ENCODE results near the gene RABL2B.
"Not testable (repeated sequence)": the region's sequence is repeated elsewhere in the genome, so short reads cannot be mapped to it uniquely, and the experiment has no call there.

The RABL2B gene

GRCh38 chr22:50747521-50747920 lies 35.9 kb downstream of the RABL2B start:
- not testable (repeated sequence) for DNase-seq (ENCODE audit: low spot score); H3K4me3 ChIP-seq (ENCODE audit: low read length in 2 of 2); H3K36me3 ChIP-seq (replicated peaks in 1 of 2; ENCODE audit: control insufficient read depth in 2 of 2, insufficient read depth in 2 of 2, low read length in 2 of 2); H2BK12ac ChIP-seq (ENCODE audit: low read length); H3K4ac ChIP-seq (ENCODE audit: low read length); H3K4me2 ChIP-seq (ENCODE audit: insufficient read depth, low read length, poor library complexity, severe bottlenecking); H2BK15ac ChIP-seq (ENCODE audit: low read length); H2AFZ ChIP-seq (ENCODE audit: low read length); H3K18ac ChIP-seq (ENCODE audit: low read length); H3K23ac ChIP-seq (ENCODE audit: low read depth, low read length, poor library complexity); H2BK120ac ChIP-seq (ENCODE audit: low read depth, low read length); H3K27ac ChIP-seq (replicated peaks; ENCODE audit: low read length); H2AK5ac ChIP-seq (ENCODE audit: low read depth, low read length); H3K27me3 ChIP-seq (ENCODE audit: control insufficient read depth in 3 of 3, insufficient read depth in 3 of 3, low read depth in 1 of 3, low read length in 3 of 3); H3K14ac ChIP-seq (ENCODE audit: low read length); H3K79me1 ChIP-seq (ENCODE audit: low read depth, low read length); H3K9ac ChIP-seq (ENCODE audit: low read depth, low read length, poor library complexity); H4K8ac ChIP-seq (ENCODE audit: low read depth, low read length); H4K91ac ChIP-seq (ENCODE audit: low read depth, low read length, poor library complexity); H3K9me3 ChIP-seq (replicated peaks in 1 of 2; ENCODE audit: control insufficient read depth in 2 of 2, insufficient read depth in 1 of 2, low read depth in 1 of 2, low read length in 2 of 2); H2BK5ac ChIP-seq (ENCODE audit: low read length); H3K4me1 ChIP-seq (ENCODE audit: control insufficient read depth in 2 of 2, insufficient read depth in 1 of 2, low read depth in 1 of 2, low read length in 2 of 2)
- no CpG with 5 or more reads among the region's 1 CpG for WGBS, 2 donors (ENCODE audit: extremely low coverage in 2 of 2, insufficient read length in 2 of 2, insufficient replicate concordance in 1 of 2)

- not testable (repeated sequence) for H3K27me3 ChIP-seq (ENCODE audit: control insufficient read depth in 3 of 3, insufficient read depth in 3 of 3, low read depth in 1 of 3, low read length in 3 of 3); H3K14ac ChIP-seq (ENCODE audit: low read length)
- WGBS, 2 donors (ENCODE audit: extremely low coverage in 2 of 2, insufficient read length in 2 of 2, insufficient replicate concordance in 1 of 2) = no CpG with 5 or more reads among the region's 12 CpGs
Observed at GRCh38 chr22:50744424-50744823, 39.0 kb downstream of the RABL2B start.

GRCh38 chr22:50740714-50741113 lies 42.7 kb downstream of the RABL2B start:
- H3K9ac ChIP-seq (ENCODE audit: low read depth, low read length, poor library complexity); H2BK12ac ChIP-seq (ENCODE audit: low read length); H3K9me3 ChIP-seq (replicated peaks in 1 of 2; ENCODE audit: control insufficient read depth in 2 of 2, insufficient read depth in 1 of 2, low read depth in 1 of 2, low read length in 2 of 2); H4K91ac ChIP-seq (ENCODE audit: low read depth, low read length, poor library complexity); H3K27me3 ChIP-seq (ENCODE audit: control insufficient read depth in 3 of 3, insufficient read depth in 3 of 3, low read depth in 1 of 3, low read length in 3 of 3); H3K4ac ChIP-seq (ENCODE audit: low read length); H2BK15ac ChIP-seq (ENCODE audit: low read length); H2AK5ac ChIP-seq (ENCODE audit: low read depth, low read length); H2BK120ac ChIP-seq (ENCODE audit: low read depth, low read length); H3K14ac ChIP-seq (ENCODE audit: low read length); H3K23ac ChIP-seq (ENCODE audit: low read depth, low read length, poor library complexity); H3K4me1 ChIP-seq (ENCODE audit: control insufficient read depth in 2 of 2, insufficient read depth in 1 of 2, low read depth in 1 of 2, low read length in 2 of 2); H3K79me1 ChIP-seq (ENCODE audit: low read depth, low read length); DNase-seq (ENCODE audit: low spot score); H3K27ac ChIP-seq (replicated peaks; ENCODE audit: low read length); H3K4me2 ChIP-seq (ENCODE audit: insufficient read depth, low read length, poor library complexity, severe bottlenecking); H2BK5ac ChIP-seq (ENCODE audit: low read length); H3K18ac ChIP-seq (ENCODE audit: low read length); H4K8ac ChIP-seq (ENCODE audit: low read depth, low read length); H2AFZ ChIP-seq (ENCODE audit: low read length); H3K4me3 ChIP-seq (ENCODE audit: low read length in 2 of 2); H3K36me3 ChIP-seq (replicated peaks in 1 of 2; ENCODE audit: control insufficient read depth in 2 of 2, insufficient read depth in 2 of 2, low read length in 2 of 2): not testable (repeated sequence)
- no CpG with 5 or more reads among the region's 5 CpGs for WGBS, 2 donors (ENCODE audit: extremely low coverage in 2 of 2, insufficient read length in 2 of 2, insufficient replicate concordance in 1 of 2)

More at GRCh38 chr22:50744424-50744823, 39.0 kb downstream of the RABL2B start:
- not testable (repeated sequence) for H3K9me3 ChIP-seq (replicated peaks in 1 of 2; ENCODE audit: control insufficient read depth in 2 of 2, insufficient read depth in 1 of 2, low read depth in 1 of 2, low read length in 2 of 2); H3K36me3 ChIP-seq (replicated peaks in 1 of 2; ENCODE audit: control insufficient read depth in 2 of 2, insufficient read depth in 2 of 2, low read length in 2 of 2); H2AK5ac ChIP-seq (ENCODE audit: low read depth, low read length); H3K9ac ChIP-seq (ENCODE audit: low read depth, low read length, poor library complexity); H2BK15ac ChIP-seq (ENCODE audit: low read length); H3K4me1 ChIP-seq (ENCODE audit: control insufficient read depth in 2 of 2, insufficient read depth in 1 of 2, low read depth in 1 of 2, low read length in 2 of 2); H3K18ac ChIP-seq (ENCODE audit: low read length); H3K4me2 ChIP-seq (ENCODE audit: insufficient read depth, low read length, poor library complexity, severe bottlenecking); DNase-seq (ENCODE audit: low spot score); H2BK12ac ChIP-seq (ENCODE audit: low read length); H3K4me3 ChIP-seq (ENCODE audit: low read length in 2 of 2); H2BK5ac ChIP-seq (ENCODE audit: low read length); H2AFZ ChIP-seq (ENCODE audit: low read length); H2BK120ac ChIP-seq (ENCODE audit: low read depth, low read length); H4K91ac ChIP-seq (ENCODE audit: low read depth, low read length, poor library complexity); H3K4ac ChIP-seq (ENCODE audit: low read length); H4K8ac ChIP-seq (ENCODE audit: low read depth, low read length); H3K27ac ChIP-seq (replicated peaks; ENCODE audit: low read length); H3K23ac ChIP-seq (ENCODE audit: low read depth, low read length, poor library complexity); H3K79me1 ChIP-seq (ENCODE audit: low read depth, low read length)

GRCh38 chr22:50739894-50740293 lies 43.5 kb downstream of the RABL2B start:
- Histone ChIP-seq H3K9me3 (replicated peaks in 1 of 2; ENCODE audit: control insufficient read depth in 2 of 2, insufficient read depth in 1 of 2, low read depth in 1 of 2, low read length in 2 of 2) (peaks cover 0 to 2% of the 10 kb centered on the region in 2 donors), H3K4ac (ENCODE audit: low read length) (no peak overlapping the region), H4K91ac (ENCODE audit: low read depth, low read length, poor library complexity) (no peak overlapping the region), H3K4me1 (ENCODE audit: control insufficient read depth in 2 of 2, insufficient read depth in 1 of 2, low read depth in 1 of 2, low read length in 2 of 2) (no peaks in the 10 kb centered on the region), H4K8ac (ENCODE audit: low read depth, low read length) (peak overlapping the region; percentile 65), H2BK120ac (ENCODE audit: low read depth, low read length) (no peak overlapping the region), H2AFZ (ENCODE audit: low read length) (no peak overlapping the region), H2AK5ac (ENCODE audit: low read depth, low read length) (no peak overlapping the region), H3K18ac (ENCODE audit: low read length) (peak overlapping the region; percentile 57), H2BK5ac (ENCODE audit: low read length) (peak overlapping the region; percentile 39), H3K4me3 (ENCODE audit: low read length in 2 of 2) (no peak overlapping the region), H2BK12ac (ENCODE audit: low read length) (peak overlapping the region; percentile 84), H3K79me1 (ENCODE audit: low read depth, low read length) (no peaks in the 10 kb centered on the region), H3K36me3 (replicated peaks in 1 of 2; ENCODE audit: control insufficient read depth in 2 of 2, insufficient read depth in 2 of 2, low read length in 2 of 2) (no peaks in the 10 kb centered on the region), H3K23ac (ENCODE audit: low read depth, low read length, poor library complexity) (peak overlapping the region; percentile 55), H3K14ac (ENCODE audit: low read length) (no peak overlapping the region), H3K27me3 (ENCODE audit: control insufficient read depth in 3 of 3, insufficient read depth in 3 of 3, low read depth in 1 of 3, low read length in 3 of 3) (peaks cover 0 to 10% (median 0%) of the 10 kb centered on the region in 3 experiments), H3K9ac (ENCODE audit: low read depth, low read length, poor library complexity) (no peak overlapping the region), H3K27ac (replicated peaks; ENCODE audit: low read length) (no peak overlapping the region), H3K4me2 (ENCODE audit: insufficient read depth, low read length, poor library complexity, severe bottlenecking) (no peak overlapping the region), H2BK15ac (ENCODE audit: low read length) (no peak overlapping the region)
- DNase-seq (ENCODE audit: low spot score) = no peak
- WGBS, 2 donors (ENCODE audit: extremely low coverage in 2 of 2, insufficient read length in 2 of 2, insufficient replicate concordance in 1 of 2) = no CpG with 5 or more reads among the region's 12 CpGs

Measured in neuronal stem cell (in vitro differentiated cells).